Measurements from ENCODE around the gene ATG16L1. TPM values are rescaled to one million over a fixed set of nuclear protein-coding genes. Genes with fewer than 3 reads are reported as not detected.

ATG16L1 gene
- polyA plus RNA-seq, 1 donor from 2014 or later = 67.6 TPM

DNA sequence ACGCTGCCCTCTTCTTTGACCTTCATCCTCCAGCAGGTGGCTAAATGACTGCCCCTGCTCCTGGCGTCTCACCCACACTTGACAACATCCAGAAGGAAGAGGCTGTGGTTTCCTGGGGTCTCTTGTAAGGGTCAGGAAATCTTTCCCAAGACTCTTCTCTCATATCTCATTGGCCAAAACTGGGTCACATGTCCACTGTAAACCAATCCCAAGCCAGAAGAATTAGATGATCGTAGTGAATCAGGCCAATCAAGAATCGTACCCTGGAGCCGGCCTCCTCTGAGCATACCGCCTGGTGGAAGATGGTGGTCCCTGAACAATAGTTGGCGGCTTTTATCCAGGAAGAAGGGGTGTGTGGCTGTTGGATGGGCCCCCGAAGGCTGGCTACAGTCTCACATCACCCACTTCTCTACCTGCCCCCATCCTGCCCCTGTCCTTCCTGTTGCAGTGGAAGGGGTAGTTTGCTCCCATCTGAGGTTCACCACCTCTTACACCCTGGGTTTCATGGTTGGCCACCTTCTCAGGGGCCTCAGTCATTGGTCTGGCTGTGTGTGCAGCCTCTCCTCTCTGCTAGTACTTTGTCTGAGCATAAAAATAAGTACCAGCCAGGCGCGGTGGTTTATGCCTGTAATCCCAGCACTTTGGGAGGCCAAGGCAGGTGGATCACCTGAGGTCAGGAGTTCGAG lies 59.9 kb downstream of the ATG16L1 start:
- Histone ChIP-seq H3K36me3 (ENCODE audit: insufficient read depth, low read length) (no peaks in the 10 kb centered on the region), H3K27ac (ENCODE audit: low read length) (no peak overlapping the region), H3K9me2 (ENCODE audit: insufficient read depth, low read length) (no peaks in the 10 kb centered on the region), H2AFZ (ENCODE audit: low read depth, low read length) (no peak overlapping the region), H3F3A (ENCODE audit: insufficient read depth, low read length, poor library complexity, severe bottlenecking) (no peaks in the 10 kb centered on the region), H3K9ac (ENCODE audit: low read length) (no peak overlapping the region), H3K4me3 (ENCODE audit: low read length) (no peak overlapping the region), H4K20me1 (ENCODE audit: insufficient read depth) (no peaks in the 10 kb centered on the region), H3K9me3 (ENCODE audit: low read length) (no peaks in the 10 kb centered on the region), H3K79me2 (replicated peaks; ENCODE audit: insufficient read depth, low read length) (no peaks in the 10 kb centered on the region), H3K4me2 (ENCODE audit: low read length) (no peak overlapping the region), H3K27me3 (ENCODE audit: insufficient read depth, low read depth, low read length) (no peaks in the 10 kb centered on the region)
- no peak for TF ChIP-seq EP300 (conservative IDR thresholded peaks at IDR 0.05; ENCODE audit: poor library complexity, severe bottlenecking)
- TF ChIP-seq, protein P1, sequence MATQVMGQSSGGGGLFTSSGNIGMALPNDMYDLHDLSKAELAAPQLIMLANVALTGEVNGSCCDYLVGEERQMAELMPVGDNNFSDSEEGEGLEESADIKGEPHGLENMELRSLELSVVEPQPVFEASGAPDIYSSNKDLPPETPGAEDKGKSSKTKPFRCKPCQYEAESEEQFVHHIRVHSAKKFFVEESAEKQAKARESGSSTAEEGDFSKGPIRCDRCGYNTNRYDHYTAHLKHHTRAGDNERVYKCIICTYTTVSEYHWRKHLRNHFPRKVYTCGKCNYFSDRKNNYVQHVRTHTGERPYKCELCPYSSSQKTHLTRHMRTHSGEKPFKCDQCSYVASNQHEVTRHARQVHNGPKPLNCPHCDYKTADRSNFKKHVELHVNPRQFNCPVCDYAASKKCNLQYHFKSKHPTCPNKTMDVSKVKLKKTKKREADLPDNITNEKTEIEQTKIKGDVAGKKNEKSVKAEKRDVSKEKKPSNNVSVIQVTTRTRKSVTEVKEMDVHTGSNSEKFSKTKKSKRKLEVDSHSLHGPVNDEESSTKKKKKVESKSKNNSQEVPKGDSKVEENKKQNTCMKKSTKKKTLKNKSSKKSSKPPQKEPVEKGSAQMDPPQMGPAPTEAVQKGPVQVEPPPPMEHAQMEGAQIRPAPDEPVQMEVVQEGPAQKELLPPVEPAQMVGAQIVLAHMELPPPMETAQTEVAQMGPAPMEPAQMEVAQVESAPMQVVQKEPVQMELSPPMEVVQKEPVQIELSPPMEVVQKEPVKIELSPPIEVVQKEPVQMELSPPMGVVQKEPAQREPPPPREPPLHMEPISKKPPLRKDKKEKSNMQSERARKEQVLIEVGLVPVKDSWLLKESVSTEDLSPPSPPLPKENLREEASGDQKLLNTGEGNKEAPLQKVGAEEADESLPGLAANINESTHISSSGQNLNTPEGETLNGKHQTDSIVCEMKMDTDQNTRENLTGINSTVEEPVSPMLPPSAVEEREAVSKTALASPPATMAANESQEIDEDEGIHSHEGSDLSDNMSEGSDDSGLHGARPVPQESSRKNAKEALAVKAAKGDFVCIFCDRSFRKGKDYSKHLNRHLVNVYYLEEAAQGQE (IDR thresholded peaks at IDR 0.05; ENCODE audit: borderline replicate concordance) = no peak
- TF ChIP-seq SMC3 (conservative IDR thresholded peaks at IDR 0.05; ENCODE audit: poor library complexity) = no peak
- no peak for TF ChIP-seq MXI1 (conservative IDR thresholded peaks at IDR 0.05; ENCODE audit: poor library complexity, severe bottlenecking)
- TF ChIP-seq TAF1 (IDR thresholded peaks at IDR 0.05; ENCODE audit: low read depth) = no peak
- no peak for TF ChIP-seq RAD21 (conservative IDR thresholded peaks at IDR 0.05)
- TF ChIP-seq EZH2 (IDR thresholded peaks at IDR 0.05; ENCODE audit: borderline replicate concordance, insufficient read depth, low read length, poor library complexity, severe bottlenecking) = no peak
- TF ChIP-seq, protein P2, sequence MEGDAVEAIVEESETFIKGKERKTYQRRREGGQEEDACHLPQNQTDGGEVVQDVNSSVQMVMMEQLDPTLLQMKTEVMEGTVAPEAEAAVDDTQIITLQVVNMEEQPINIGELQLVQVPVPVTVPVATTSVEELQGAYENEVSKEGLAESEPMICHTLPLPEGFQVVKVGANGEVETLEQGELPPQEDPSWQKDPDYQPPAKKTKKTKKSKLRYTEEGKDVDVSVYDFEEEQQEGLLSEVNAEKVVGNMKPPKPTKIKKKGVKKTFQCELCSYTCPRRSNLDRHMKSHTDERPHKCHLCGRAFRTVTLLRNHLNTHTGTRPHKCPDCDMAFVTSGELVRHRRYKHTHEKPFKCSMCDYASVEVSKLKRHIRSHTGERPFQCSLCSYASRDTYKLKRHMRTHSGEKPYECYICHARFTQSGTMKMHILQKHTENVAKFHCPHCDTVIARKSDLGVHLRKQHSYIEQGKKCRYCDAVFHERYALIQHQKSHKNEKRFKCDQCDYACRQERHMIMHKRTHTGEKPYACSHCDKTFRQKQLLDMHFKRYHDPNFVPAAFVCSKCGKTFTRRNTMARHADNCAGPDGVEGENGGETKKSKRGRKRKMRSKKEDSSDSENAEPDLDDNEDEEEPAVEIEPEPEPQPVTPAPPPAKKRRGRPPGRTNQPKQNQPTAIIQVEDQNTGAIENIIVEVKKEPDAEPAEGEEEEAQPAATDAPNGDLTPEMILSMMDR (IDR thresholded peaks at IDR 0.05; ENCODE audit: poor library complexity, severe bottlenecking) = no peak
- no peak for TF ChIP-seq POLR2AphosphoS5 (IDR thresholded peaks at IDR 0.05)

DNA sequence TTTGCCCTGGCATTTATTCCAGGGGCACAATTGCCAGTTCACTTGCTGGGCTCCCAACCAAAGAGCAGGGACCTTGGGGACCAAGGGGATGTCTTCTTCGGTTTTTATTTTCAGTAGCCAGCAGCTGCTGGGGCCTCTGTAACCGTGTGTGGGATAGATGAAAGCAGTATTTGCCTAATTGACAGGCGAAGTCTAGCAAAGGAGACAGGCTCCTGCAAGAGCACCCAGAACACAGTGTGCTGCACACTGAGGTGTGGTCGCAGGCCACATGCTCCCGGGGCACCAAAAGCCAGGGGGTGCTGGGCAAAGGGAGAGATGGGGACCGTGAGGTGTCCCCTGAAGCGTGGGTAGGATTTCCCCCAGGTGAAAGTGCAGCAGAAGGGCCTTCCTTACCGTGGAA lies 61.4 kb downstream of the ATG16L1 start:
- TF ChIP-seq, protein P2 (IDR thresholded peaks at IDR 0.05; ENCODE audit: poor library complexity, severe bottlenecking) = no peak
- TF ChIP-seq SMC3 (conservative IDR thresholded peaks at IDR 0.05; ENCODE audit: poor library complexity) = no peak
- Histone ChIP-seq H3F3A (ENCODE audit: insufficient read depth, low read length, poor library complexity, severe bottlenecking) (no peaks in the 10 kb centered on the region), H3K9me3 (ENCODE audit: low read length) (no peaks in the 10 kb centered on the region), H4K20me1 (ENCODE audit: insufficient read depth) (no peaks in the 10 kb centered on the region), H3K27me3 (ENCODE audit: insufficient read depth, low read depth, low read length) (no peaks in the 10 kb centered on the region), H3K4me3 (ENCODE audit: low read length) (no peak overlapping the region), H3K4me2 (ENCODE audit: low read length) (no peak overlapping the region), H3K27ac (ENCODE audit: low read length) (no peak overlapping the region), H2AFZ (ENCODE audit: low read depth, low read length) (no peak overlapping the region), H3K9me2 (ENCODE audit: insufficient read depth, low read length) (no peaks in the 10 kb centered on the region), H3K79me2 (replicated peaks; ENCODE audit: insufficient read depth, low read length) (no peaks in the 10 kb centered on the region), H3K36me3 (ENCODE audit: insufficient read depth, low read length) (no peaks in the 10 kb centered on the region), H3K9ac (ENCODE audit: low read length) (no peak overlapping the region)
